IPS-15b (cell line): Measurements from ENCODE around the gene GBGT1.

ENCODE experiments used
- H3K27me3 ChIP-seq: one replicate; pipeline ENCODE4 v1.6.1; 2013; ENCODE audit warnings: low read length; ENCODE audit not compliant: control insufficient read depth, insufficient read depth
- H3K36me3 ChIP-seq: one replicate; pipeline ENCODE4 v1.6.1; 2013; ENCODE audit warnings: low read length; ENCODE audit not compliant: control insufficient read depth, insufficient read depth
- H3K4me1 ChIP-seq: one replicate; pipeline ENCODE4 v1.6.1; 2013; ENCODE audit warnings: mild to moderate bottlenecking, low read length; ENCODE audit not compliant: control insufficient read depth, insufficient read depth
- H3K4me3 ChIP-seq: one replicate; pipeline ENCODE4 v1.5.1; 2013; ENCODE audit warnings: low read depth, low read length
- H3K9ac ChIP-seq: one replicate; pipeline ENCODE4 v1.6.1; 2013; ENCODE audit warnings: low read depth, mild to moderate bottlenecking, low read length
- H3K9me3 ChIP-seq: one replicate; pipeline ENCODE4 v1.6.1; 2013; ENCODE audit warnings: mild to moderate bottlenecking, low read length; ENCODE audit not compliant: control insufficient read depth, insufficient read depth

GBGT1 gene

DNA sequence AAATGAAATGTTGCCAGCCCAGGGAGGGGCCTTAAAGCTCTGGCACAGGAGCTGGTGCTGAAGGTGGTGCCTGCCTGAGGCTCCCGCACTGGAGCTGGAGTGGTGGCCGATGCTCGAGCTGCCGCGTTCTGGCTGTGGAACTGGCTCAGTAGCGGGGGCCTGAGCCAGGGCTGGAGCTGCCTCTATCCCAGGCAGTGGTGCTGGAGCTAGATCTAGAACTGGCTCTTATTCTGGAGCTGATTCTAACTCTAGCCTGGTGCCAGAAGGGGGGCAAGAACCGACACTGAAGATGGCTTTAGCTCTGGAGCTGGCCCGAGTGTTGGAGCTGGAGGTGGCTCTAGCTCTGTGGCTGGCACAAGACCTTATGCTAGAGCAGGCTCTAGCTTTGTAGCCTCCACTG lies 26.1 kb upstream of the GBGT1 start:
- H3K4me1 ChIP-seq, result no peaks in the 10 kb centered on the region
- no peaks in the 10 kb centered on the region for H3K9me3 ChIP-seq
- H3K27me3 ChIP-seq, result peaks cover 7% of the 10 kb centered on the region
- H3K4me3 ChIP-seq, result no peak overlapping the region
- no peaks in the 10 kb centered on the region for H3K36me3 ChIP-seq
- no peak overlapping the region for H3K9ac ChIP-seq

DNA sequence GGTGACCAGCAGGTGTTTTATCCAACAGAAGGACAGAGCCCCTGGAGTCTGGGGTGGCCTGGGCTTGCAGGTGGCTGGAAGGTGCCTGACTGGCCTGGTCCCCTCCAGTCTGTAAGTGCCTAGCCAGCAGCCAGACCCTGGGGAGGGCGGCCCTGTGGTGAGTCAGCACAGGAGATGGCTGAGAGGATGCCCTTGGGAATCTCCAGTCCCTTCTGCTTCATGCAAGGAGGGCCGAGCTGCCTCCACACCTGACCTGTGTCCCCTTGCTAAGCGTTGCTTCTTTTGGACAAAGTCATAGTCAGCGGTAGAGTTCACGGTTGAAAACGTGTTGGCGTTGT lies 25.1 kb upstream of the GBGT1 start:
- Histone ChIP-seq H3K4me1 (no peaks in the 10 kb centered on the region), H3K27me3 (peaks cover 7% of the 10 kb centered on the region), H3K36me3 (no peaks in the 10 kb centered on the region), H3K9me3 (no peaks in the 10 kb centered on the region), H3K9ac (no peak overlapping the region), H3K4me3 (no peak overlapping the region)

DNA sequence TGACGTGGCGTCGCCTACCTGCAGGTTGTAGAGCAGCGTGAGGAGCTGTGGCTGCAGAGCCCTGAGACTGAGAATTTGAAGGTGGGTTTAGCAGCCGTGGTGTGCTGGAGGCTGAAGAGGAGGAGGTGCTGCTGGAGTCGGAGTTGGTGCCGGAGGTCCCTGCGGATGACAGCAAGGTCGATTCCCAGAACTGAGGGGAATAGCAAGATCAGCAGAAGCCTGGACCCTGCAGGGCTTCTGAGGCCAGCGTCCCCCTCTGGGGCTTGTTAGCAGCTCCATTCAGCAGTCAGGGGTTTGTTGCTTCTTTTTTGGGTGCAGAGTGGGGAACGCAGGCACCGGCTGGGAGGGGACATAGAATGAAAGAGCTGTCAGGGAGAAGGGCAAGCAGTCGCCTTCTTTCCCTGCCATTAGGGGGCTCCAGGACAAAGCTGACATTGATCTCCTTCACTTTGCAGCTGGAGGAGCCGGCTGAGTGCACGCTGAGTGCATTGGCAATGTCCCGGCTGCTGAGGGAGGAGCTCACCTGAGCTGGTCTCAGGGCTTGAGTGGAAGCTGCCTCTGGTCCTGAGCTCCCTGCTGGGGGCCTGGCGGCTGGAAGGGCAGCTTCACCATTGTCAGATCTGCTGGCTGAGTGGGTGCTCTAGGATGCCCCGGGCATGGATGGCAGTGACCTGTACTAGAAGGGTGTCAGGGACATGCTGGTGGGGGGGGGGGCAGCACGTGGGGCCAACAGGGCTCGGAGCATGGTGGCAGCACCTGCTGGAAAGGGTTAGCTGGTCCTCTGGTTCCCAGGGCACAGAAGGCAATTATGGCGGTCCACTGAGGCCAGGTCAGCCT lies 24.5 kb upstream of the GBGT1 start:
- H3K4me3 ChIP-seq, result no peak overlapping the region
- H3K9me3 ChIP-seq, result no peaks in the 10 kb centered on the region
- no peak overlapping the region for H3K9ac ChIP-seq
- no peaks in the 10 kb centered on the region for H3K4me1 ChIP-seq
- H3K27me3 ChIP-seq, result peaks cover 7% of the 10 kb centered on the region
- no peaks in the 10 kb centered on the region for H3K36me3 ChIP-seq

DNA sequence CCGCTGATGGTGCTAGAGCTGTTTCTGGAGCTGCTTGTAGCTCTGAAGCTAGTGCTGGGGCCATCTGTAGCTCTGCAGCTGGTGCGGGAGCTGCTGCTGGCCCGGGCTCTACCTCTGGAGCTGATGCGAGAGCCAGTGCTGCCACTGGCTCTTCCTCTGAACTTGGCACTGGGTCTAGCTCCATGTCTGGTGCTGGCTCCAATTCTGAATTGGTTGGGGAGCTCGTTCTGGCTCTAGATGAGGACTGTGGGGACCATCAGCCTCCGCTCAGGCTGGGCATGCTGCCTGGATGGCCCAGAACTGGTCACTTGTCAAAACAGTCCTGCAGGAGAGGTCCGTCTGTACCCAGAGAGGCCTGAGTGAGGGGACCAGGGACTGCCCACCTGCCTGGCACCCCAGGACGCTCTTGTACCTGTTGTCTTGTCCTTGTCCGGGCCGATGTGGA lies 23.9 kb upstream of the GBGT1 start:
- no peaks in the 10 kb centered on the region for H3K36me3 ChIP-seq

DNA sequence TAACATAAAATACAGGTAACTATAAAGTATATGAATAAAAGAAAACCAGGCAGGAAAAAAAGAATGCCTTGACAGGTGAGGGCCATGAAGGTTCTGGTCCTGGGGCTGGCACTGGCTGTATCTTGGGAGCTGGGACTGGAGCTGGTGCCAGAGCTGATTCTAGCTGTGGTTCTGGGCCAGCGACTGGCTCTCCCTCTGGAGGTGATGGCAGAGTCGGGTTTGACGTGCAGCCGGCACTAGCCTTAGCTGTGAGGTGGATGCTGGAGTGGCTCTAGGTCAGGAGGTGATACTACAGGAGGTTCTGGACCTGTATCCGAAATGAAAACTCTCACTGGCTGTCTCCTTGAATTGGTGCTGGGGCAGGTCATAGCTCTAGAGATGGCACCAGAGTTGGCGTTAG lies 23.0 kb upstream of the GBGT1 start:
- Histone ChIP-seq H3K4me1 (no peaks in the 10 kb centered on the region), H3K36me3 (no peaks in the 10 kb centered on the region), H3K9ac (no peak overlapping the region), H3K27me3 (peaks cover 7% of the 10 kb centered on the region), H3K4me3 (no peak overlapping the region), H3K9me3 (no peaks in the 10 kb centered on the region)

More for the DNA sequence above, 23.9 kb upstream of the GBGT1 start:
- H3K4me1 ChIP-seq, result no peaks in the 10 kb centered on the region
- H3K9ac ChIP-seq, result no peak overlapping the region
- H3K9me3 ChIP-seq, result no peaks in the 10 kb centered on the region
- H3K4me3 ChIP-seq, result no peak overlapping the region
- H3K27me3 ChIP-seq, result peaks cover 7% of the 10 kb centered on the region

DNA sequence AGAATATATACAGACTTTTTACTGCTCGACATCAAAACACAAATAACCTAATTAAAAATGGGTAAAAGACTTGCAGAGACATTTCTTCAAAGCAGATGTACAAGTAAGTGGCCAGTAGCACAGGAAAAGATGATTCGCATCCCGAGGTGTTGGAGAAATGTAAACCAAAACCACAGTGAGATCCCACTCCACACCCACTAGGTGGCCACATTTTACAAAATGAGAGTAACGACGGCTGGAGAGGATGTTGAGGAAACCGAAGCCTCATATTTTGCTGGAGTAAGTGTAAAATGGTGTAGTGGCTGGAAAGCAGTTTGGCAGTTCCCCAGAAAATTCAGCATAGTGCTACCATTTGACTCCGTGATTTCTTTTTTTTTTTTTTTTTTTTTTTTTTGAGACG lies 21.3 kb upstream of the GBGT1 start:
- no peaks in the 10 kb centered on the region for H3K9me3 ChIP-seq
- H3K27me3 ChIP-seq, result peaks cover 7% of the 10 kb centered on the region
- H3K9ac ChIP-seq, result no peak overlapping the region
- H3K4me3 ChIP-seq, result no peak overlapping the region
- no peaks in the 10 kb centered on the region for H3K4me1 ChIP-seq
- no peaks in the 10 kb centered on the region for H3K36me3 ChIP-seq

DNA sequence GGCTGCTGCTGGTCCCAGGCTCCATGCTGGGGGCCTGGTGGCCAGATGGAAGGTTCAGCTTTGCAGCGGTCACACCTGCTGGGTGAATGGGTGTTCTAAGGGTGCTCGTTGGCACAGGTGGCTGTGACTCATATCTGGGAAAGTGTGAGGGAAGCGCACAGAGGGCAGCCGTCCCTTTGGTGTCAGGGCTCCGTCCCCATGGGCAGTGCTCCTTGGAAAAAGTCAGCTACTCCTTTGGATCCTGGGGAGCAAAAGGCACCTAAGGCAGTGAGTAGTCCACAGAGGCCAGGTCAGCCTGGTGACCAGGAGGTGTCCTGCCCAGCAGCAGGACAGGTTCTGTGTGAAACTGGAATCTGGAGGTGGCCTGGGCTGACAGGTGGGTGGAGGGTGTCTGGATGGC lies 18.4 kb upstream of the GBGT1 start:
- H3K4me3 ChIP-seq, result no peak overlapping the region
- peaks cover 5% of the 10 kb centered on the region for H3K27me3 ChIP-seq
- no peak overlapping the region for H3K9ac ChIP-seq
- no peaks in the 10 kb centered on the region for H3K36me3 ChIP-seq
- H3K4me1 ChIP-seq, result no peaks in the 10 kb centered on the region
- H3K9me3 ChIP-seq, result no peaks in the 10 kb centered on the region

DNA sequence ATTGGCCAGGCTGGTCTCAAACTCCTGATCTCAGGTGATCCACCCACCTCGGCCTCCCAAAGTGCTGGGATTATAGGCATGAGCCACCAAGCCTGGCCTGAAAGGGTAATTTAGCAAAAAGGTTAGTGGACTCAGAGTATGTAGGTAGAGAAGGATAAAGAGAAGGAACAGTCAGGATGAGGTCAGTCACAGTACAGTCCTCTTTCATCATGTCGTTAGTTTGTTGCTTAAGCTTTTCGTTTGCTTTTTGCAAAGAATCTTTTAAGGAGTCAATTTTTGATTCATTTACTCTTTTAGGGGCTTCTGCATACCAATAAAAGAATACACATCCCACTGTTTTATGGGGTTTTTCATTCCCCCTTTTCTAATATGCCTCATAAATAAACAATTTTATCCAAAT lies 17.8 kb upstream of the GBGT1 start:
- Histone ChIP-seq H3K9me3 (no peaks in the 10 kb centered on the region), H3K9ac (no peak overlapping the region), H3K4me3 (no peak overlapping the region), H3K4me1 (no peaks in the 10 kb centered on the region), H3K36me3 (no peaks in the 10 kb centered on the region), H3K27me3 (no peaks in the 10 kb centered on the region)

DNA sequence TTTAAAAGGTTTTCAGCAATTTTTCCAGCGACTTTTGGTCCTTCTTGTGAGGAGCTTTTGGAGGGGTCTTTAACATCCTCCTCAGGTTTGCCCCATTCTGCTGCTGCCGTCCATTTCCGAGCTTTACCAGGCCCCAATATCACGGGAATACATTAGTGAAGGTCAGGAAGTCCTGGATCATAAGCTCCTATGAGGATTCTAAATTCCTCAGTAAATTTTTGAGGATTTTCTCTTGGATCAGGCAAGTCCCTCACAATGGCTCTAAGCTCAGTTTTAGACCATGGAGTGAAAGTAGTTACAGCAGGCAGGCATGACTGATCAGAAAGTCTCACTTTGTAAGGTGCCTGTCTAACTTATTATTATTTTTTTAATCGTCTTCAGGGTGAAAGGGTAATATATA lies 17.2 kb upstream of the GBGT1 start:
- no peak overlapping the region for H3K4me3 ChIP-seq
- no peaks in the 10 kb centered on the region for H3K9me3 ChIP-seq
- H3K27me3 ChIP-seq, result no peaks in the 10 kb centered on the region
- H3K36me3 ChIP-seq, result no peaks in the 10 kb centered on the region
- H3K9ac ChIP-seq, result no peak overlapping the region
- no peaks in the 10 kb centered on the region for H3K4me1 ChIP-seq

DNA sequence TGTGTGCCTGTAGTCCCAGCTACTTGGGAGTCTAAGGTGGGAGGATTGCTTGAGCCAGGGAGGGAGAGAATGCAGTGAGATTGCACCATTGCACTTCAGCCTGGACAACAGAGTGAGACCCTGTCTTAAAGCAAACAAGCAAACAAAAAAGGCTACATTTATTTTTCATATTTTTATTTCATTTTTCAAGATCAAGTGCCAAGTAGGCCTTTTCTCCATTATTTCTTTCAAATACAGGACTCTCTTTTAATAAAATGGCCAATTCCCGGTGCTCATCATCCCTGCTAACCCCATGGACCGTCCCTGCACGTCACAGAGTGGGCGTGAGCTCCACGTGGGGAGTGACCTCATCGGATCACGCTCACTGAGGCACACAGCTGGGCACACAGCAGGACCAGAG lies 9.3 kb upstream of the GBGT1 start:
- Histone ChIP-seq H3K4me1 (no peaks in the 10 kb centered on the region), H3K27me3 (no peaks in the 10 kb centered on the region), H3K36me3 (no peaks in the 10 kb centered on the region), H3K9me3 (no peaks in the 10 kb centered on the region), H3K4me3 (no peak overlapping the region), H3K9ac (no peak overlapping the region)

DNA sequence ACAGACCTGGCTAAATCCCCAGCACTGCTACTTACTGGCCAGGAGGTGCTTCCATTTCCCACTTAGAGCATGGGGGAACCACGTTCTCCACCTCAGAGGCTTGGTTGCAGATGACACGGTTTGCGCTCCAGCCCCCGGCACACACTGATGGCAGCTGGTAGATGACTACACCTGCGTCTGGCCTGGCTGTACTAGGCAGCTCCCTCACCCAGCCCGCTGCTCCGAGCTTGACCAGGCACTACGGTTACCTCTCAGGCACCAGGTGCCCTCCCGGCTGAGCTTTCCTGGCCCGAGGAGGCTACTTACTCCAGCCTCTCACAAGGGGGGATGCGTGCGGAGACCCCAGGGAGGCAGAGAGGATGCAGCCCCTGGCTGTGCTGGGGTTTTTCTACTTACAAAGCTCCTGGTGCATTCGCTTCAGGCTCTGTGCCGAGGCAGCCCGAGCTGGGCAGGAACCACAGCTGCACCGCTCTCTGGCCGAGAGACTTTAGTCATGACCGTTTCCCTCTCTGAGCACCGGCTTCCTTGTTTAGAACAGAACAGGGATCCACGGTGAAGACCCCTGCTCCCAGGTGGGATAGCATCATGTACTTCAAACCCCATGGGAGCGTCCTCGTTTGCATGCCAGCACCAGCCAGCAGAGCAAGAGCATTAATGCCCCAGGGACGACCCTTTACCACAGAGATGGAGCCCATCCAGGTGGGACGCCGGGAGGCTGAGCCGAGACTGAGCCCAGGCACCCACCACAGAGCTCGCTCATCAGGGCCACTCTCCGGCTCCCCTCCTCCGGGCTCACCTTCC lies 7.6 kb upstream of the GBGT1 start:
- no peaks in the 10 kb centered on the region for H3K36me3 ChIP-seq
- H3K9me3 ChIP-seq, result no peaks in the 10 kb centered on the region
- H3K27me3 ChIP-seq, result no peaks in the 10 kb centered on the region
- H3K4me1 ChIP-seq, result no peaks in the 10 kb centered on the region
- no peak overlapping the region for H3K4me3 ChIP-seq
- H3K9ac ChIP-seq, result no peak overlapping the region

DNA sequence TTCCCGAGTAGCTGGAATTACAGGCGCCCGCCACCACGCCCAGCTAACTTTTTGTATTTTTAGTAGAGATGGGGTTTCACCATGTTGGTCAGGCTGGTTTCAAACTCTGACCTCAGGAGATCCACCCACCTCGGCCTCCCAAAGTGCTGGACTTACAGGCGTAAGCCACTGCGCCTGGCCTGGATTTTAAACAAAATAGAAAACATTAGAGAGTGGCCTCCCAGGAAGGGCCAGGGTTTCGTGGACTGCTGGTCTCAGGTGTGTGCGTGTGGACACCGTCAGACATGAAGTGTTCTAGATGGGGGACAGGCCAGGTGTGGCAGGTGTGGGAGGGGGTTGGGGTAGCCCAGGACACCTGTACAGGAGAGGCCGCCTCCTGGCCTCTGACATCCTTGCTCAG lies 7.0 kb upstream of the GBGT1 start:
- H3K27me3 ChIP-seq, result no peaks in the 10 kb centered on the region
- no peaks in the 10 kb centered on the region for H3K9me3 ChIP-seq
- H3K4me3 ChIP-seq, result no peak overlapping the region
- no peaks in the 10 kb centered on the region for H3K4me1 ChIP-seq
- no peak overlapping the region for H3K9ac ChIP-seq
- no peaks in the 10 kb centered on the region for H3K36me3 ChIP-seq
